ENCODE data around the gene ARHGAP15.

The ARHGAP15 gene

DNA sequence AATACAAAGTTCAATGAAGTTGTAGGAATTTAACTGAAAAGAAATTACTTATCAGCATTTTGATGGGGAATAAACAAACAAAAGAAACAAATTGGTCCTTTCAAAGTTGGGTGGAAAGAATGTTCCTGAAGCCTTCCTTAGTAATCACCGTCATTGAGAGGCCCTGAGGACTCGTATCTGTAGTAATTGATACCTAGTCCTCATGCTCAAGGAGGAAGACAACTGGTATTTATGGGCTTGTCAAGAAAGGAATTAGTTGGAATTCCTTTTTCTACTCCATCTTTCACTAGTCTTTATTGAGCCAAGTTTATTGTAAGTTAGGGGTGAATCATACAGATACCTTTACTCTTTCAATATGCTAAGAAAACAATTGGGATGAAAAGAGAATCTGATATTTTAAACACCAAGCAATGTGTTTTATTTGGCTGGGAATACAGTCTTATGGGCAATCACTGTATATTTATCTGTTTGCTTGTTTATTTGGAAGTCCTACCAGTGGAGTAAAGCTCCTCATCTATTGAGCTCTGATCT, 324.8 kb downstream of the ARHGAP15 start:
- DNase-seq (ENCODE audit: low spot score), result no peak

DNA sequence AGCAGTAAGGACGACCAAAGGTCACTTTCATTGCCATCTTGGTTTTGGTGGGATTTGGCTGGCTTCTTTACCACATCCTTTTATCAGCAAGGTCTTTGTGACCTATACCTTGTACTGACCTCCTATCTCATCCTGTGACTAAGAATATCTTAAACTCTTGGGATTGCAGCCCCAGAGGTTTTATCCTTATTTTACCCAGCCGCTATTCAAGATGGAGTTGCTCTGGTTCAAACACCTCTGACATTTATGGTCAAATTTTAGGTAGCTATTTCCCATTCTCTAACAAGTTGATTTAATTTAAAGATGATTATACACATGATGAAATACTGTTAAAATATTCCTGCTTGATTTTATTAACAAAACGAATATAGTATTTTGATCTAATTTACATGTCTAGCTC, 326.1 kb downstream of the ARHGAP15 start:
- no peak for DNase-seq (ENCODE audit: low spot score)

DNA sequence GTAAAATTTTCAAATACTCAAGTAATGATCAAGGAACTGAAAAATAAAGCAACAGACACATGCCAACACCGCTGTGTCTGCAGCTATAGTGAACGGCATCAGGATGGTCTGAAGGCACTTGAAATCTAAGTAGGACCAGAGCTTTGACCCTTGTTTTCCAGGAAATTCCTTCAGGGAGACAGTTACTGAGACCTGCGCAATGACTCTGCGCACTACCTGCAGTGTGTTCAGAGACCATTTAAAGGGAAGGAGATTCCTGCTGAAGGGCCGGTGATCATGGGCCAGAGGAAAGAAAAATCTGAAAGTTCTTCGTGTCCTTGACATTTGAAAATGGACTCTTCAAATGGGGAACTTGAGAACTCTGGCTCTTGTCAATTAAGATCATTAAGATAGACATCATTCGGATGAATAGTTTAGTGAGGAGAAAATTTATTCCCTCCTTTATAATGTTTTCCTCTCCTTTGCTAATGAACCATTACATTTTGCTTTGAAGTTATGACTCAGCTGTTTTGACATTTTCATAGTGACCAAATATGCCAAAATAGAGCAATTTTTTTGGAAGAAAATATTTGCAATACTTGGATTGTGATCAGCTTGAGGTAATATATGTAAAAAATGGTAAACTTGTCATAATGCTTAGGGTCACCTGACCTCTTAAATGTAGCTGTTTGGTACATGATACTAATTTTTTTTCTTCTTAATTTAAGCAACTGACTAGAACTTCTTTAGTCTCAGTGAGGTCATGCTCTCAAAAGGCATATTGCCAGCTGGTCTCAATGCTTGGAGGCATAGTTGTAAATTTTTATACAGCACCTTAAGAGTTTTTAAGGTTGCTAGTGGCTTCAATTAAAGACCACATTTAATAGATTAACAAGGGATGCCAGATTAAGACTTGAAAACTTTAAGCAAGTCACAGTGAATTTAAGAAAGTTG, 329.3 kb downstream of the ARHGAP15 start:
- no peak for DNase-seq (ENCODE audit: low spot score)

DNA sequence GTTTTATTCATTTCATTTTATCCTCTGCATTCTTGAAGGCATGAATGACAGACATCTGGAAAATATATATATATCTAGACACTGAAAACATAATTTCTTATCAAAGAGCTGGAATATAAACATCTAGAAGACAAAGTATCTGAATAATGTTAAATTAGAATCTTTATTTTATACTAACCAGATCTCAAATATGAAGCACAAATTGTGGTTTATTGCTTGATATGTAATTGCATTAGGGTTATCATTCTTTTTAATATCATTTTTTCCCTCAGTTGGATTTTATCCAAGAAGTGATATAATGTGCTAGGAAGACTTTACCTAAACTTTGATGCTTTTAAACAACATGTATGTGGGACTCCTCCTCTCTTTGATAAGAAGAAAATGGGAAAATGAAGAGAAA, 331.2 kb downstream of the ARHGAP15 start:
- DNase-seq (ENCODE audit: low spot score), result no peak

DNA sequence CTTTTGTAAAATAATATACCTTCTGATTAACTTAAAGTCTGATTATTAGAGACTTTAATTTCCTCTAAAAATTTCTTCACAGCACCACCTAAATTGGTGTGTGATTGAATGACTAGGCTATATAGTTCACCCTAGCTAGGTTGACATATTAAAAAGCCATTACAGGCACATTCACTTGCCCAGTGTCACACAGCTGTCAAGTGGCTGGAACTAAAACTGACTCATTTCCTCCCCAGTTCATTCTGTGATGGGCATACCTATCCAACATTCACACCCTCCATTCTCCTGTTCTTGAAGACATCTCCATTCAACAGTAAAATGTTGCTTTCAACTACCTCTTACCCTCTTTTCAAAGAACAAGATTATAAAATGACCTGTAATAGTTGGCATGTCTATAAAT, 334.5 kb downstream of the ARHGAP15 start:
- DNase-seq (ENCODE audit: low spot score), result no peak

DNA sequence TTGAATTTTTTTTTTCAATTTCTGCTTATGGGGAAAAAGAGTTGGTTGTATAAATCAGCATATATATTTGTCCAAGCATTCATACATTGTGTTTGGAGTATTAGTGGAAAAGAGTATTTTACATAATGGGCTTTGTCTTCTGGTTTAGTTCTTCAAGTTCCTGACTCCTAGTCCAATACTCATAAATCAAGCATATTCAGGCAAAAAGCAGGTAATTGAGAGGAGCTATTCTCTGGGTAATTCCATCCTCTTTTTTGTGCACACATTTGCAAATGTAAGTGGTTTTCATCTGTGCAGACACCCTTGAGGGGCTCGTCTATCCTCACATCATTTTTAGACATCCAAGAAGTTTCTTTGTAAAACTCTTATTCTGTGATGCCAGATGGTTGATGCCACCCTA, 337.2 kb downstream of the ARHGAP15 start:
- DNase-seq (ENCODE audit: low spot score), result no peak

DNA sequence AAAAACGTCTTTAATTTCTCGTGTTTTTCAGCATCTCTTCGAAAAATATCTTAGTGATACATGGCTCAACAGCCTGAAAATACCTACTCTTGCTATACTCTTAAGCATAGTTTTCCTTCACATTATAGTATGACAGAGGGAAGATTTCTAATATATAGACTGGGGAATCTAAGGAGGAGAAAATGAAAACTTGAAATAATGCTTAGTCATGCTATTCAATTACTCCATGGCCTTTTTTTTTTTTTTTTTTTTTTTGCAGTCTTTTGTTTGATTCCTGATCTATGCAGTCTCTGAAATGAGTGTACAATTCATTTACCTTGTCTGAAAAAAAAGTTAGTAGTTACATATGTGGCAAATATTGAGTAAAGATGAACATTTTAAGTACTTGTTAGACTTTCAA, 337.8 kb downstream of the ARHGAP15 start:
- DNase-seq (ENCODE audit: low spot score), result no peak

DNA sequence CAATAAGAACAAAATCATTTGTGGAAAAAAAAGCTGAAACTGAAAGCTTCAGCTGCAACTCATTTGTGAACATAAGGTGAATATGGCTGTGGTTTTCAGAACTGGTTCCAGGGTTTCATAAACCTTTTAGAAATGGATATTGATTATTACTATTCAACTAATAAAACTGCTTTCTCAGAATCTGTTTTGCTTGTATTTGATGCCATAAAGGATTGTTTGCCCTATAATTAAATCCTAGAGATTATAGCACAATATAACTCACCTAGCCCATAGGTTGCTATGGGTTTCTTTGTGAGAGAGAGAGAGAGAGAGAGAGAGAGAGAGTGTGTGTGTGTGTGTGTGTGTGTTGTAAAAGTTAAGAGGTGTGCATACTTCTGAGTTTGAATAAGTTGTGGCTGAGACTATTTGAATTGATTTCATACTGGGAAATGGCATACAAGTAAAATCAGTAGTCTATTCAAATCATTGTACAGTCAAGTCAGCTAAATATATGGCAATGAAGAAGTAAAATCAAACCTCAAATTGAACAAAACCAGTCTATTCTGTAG, 339.2 kb downstream of the ARHGAP15 start:
- no peak for DNase-seq (ENCODE audit: low spot score)

DNA sequence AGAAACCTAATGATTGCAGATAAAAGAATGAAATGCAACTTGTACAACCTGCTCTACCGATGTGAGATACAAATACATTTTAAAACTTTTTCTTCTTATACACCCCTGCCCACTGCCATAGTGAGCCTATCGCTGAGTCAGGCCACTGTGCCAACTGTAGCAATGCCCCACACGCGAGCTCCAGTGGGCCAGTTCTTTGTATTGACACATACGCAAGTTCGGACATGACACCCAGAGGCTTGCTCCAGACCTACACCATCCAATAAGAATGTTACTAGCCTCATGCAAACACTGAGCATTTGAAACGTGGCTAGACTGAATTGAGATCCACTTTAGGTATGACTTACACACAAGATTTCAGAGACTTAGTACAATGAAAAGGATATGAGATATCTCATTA, 340.1 kb downstream of the ARHGAP15 start:
- DNase-seq (ENCODE audit: low spot score), result no peak

DNA sequence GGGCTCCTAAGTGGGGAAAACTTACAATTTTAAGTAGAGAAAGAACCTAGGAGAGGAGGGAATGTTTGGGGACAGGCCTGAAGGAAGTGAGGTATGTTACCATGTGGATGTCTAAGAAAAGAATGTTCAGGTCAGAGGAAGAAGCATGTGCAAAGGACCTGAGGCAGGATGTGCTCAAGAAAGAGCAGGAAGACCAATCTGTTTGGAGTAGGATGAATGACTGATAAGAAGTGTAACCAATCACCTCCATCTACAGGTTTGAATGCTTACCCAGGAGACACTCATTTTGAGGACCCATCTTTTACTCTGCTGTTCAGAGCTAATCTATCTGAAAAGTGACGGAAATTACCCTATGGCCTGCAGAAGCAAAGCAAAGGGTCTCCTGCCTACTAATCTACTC, 342.3 kb downstream of the ARHGAP15 start:
- no peak for DNase-seq (ENCODE audit: low spot score)

DNA sequence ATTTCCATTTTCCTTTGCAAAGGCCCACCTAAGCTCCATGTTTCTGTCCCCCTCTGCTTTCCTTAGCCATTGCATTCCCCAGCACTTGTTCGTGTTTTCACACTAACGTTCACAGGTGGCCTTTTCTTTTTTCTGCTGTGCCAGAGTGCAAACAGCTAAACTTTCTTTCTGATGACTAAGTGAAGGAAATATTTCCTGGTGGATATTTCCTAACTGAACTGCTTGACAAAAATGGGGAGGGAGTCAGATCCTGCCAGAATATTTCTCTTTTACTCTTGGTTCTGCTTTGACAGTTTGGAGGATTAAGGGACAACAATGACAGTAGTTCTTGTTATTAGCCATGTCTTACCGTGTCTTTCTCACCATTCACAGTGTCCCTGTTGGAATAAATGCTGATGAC, 344.0 kb downstream of the ARHGAP15 start:
- DNase-seq (ENCODE audit: low spot score), result peak; percentile 60

DNA sequence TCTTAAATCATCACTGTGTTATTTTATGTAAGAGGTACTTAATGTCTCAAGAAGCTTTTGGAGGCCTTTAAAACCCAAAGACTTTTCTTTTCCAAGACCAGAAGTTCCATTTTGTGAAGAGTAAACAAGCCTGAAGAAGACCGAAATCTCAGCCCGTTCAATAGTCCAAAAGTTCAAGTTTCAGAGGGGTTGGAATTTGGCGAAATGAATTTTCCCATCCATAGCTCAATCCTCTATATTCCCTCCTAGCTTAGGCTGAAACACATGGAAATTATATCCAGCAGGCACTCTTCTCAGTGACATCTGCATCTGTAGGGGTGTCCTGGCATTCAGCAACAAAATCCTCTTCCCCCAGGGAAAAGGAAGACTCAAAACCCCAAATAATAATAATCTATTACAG, 344.6 kb downstream of the ARHGAP15 start:
- no peak for DNase-seq (ENCODE audit: low spot score)

DNA sequence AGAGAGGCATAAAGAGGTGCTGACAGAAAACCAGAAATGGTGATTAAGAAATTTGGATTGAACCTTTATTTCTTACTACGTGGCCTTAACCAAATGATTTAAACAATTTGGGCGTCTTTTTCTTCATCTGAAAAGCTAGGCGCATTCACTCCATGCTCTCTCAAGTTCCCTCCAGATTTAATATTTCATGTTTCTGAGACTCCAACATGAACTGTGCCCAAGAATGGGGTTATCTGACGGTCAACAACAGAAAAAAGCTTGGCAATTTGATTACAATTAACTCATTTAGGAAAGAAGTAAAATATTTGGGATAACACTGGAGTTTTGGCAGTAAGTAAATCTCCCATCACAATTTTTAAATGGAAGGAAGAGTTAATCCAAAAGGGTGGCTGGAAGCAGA, 345.4 kb downstream of the ARHGAP15 start:
- DNase-seq (ENCODE audit: low spot score), result no peak

DNA sequence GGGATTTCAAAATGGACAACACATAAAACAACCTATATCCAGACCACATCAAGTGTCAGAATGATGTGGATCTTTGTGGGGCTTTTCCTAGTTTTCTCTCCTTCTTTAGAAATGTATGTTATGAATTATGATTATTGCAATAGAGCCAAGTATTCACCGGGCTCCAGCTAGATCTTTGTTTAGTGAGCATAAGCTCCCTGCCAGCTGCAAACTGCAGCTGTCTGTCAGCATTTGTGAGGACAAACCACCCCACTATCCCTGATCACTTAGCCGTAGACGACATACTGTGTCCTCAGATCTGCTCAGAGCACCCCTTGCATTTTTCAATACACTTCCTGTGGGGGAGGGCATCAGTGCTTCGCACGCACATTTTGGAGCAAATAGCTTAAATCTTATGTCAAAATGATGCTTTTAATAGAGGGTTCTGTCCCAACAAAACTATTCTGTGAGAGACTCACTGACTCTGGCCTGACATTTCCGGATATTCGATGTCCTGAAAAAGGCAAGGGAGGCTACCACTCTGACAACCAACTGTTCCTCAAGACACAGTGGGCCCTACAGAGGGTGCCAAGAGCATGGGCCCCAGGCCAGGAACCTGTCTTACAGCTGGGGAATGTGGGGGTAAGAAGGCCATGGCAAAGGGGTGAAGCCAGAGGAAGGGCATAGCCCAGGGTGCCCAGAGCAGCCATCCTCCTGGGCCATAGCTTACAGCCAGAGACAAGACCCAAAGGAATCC, 346.0 kb downstream of the ARHGAP15 start:
- DNase-seq (ENCODE audit: low spot score), result peak; percentile 20

DNA sequence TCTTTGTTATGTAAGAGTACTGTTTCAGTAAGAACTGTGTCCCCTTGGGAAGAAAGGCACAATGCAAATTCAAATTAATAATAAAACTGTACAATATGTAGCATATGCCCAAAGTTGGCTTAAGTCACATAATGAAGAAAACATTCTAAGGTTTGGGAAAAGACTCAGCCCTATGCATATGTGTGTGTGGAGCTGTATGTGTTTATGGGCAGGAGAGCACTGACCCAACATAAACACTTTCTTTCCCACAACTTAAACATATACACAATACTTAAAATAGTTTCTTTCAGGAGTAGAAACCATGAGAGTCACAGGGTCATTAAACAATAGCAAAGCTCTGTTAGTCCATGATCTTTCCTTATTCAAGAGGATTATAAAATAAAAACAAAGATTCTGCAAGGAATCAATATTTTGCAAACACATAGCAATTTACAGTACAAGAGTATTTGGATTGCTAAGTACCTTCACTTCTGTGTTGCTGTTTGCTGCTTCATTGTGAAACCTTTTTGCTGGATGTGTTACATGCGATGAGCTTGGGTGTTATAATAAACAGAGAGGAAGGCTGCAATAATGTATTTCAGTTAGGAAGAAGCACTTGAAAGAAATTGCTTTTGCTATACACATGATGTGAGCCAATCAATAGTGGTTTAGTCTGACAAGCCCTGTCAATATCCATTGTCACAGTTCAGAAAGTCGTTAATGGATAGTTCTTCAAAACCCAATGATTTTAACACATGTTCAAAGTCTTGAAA, 347.3 kb downstream of the ARHGAP15 start:
- DNase-seq (ENCODE audit: low spot score), result no peak

DNA sequence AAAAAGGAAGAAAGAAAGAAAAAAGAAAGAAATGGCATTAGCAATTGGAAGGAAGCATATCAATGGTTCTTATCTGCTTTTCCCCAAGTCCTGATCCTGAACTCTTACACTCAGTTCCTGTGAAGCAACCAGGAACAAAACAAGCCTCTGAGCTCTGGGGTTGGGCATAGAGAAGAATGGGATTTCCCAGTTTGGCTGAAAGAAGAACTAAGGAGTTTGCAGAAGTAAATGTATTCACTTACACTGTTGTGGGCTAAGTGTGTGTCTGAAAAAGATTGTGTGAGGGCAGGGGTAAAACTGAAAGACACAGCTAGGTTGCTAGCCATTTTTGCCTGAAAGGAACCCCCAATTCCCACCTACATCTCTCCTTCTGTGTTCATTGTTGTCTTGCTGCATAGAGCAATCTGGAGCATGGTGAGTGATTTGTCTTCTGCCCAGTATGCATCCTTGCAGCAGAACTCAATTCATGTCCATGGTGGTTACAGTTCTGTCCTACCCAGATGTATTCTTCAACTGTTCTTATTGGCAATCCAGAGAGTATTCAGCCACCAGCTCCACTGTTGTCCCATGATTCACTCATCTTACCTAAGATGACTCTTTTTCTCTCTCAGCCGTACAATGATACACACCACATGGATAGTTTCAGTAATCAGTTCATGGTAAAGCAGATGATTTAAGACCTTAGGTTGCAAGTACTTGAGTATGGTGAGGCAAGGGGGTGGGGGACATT, 348.7 kb downstream of the ARHGAP15 start:
- no peak for DNase-seq (ENCODE audit: low spot score)

DNA sequence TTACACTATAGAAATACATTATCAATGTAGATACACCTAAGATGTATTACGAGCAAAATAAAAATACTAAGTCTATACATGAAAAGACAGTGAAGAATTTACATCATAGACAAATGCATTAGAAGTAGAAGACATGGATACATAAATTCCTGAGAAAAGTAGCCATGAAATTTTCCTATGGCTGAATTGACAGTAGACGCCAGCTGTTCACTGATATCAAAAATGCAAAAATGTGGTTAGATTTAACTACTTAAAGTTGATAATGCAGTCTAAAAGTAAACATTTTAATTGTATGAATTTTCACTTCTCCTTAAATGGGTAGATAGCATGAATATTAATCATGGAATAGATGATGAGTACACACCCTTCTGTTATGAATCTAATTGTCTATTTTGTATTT, 350.9 kb downstream of the ARHGAP15 start:
- DNase-seq (ENCODE audit: low spot score), result no peak

DNA sequence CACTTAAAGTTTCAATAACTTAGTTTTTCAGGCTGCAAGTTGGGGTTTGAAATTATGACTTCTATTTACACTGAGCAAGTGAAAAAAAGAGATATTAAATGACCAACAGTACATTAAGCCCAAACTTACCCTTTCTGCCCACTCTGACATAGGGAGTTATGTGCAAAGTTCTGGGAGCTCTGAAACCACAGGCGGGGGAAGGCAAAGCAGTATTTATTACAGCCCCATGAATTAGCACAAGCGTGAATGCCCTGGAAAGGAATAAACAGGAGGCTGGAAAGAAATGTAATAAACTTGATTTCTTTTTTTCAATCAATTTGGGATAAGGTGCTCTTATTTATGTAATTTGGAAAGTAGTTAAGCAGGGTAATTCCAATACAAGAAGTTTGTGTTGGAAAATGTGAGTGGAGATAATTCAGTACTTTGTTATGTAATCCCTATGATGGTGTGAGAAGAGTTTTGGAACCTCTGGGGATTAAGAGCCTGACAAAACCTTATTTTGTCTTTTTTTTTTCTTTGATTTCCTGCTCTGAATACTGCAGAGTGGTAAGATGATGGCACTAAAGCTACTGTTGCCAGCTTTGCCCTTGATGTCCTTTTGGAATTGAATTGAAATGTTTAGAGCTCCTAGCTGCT, 351.5 kb downstream of the ARHGAP15 start:
- DNase-seq (ENCODE audit: low spot score), result no peak

DNA sequence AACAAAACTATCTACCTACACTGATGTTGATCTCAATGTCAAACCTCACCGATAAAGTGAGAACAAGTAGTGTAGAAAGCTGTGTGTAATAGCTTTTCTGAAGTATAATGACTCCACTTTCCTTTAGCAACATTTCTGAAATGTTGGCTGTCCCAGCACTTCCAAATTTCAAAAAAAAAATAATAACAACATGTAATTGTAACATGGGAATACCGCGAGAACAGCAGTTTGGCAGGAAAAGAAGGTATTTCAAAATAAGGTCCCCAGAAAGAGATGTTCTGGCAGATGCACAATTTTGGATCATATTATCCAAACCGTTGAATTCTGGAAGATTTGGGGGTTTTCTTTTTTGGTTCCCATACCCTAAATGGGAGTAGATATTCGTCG, 352.0 kb downstream of the ARHGAP15 start:
- DNase-seq (ENCODE audit: low spot score), result no peak

DNA sequence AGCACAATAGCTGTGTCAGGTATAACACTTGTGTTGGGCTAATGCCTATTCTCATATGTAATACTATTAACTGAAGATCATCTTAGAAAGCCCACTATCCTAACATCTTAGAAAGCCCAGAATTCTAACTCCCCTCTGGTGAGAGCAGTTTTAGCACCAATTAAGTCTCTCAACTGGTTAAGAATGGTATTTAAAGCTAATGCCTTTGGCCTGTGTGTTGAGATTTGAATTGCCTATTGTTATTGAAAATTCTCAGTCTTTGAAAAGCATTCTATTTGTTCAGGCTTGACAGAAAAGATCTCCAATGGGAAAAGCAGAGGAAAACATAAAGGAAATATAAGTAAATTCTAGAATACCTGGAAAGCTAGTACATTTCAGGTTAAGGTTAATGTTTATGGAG, 352.5 kb downstream of the ARHGAP15 start:
- DNase-seq (ENCODE audit: low spot score), result no peak

DNA sequence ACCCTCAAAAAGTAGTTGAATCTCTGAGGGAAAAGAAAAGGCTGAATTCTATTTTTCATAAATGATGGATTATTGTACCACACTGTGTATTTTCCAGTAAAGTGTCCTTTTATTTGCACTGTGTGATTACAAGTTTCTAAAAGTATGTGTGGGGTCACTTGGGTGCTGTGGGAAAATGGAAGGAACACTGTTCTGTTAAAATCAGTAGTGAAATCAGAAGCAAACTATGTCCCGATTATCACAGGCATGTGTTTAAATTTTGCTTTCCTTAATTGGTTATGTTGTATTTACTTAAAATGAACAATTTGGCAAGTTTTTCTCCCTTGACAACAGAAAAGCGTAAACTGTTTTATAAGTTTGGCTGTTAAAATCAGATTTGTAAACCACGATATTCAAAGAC, 353.1 kb downstream of the ARHGAP15 start:
- DNase-seq (ENCODE audit: low spot score), result no peak
